ENCODE results near the gene TWIST2.

DNA sequence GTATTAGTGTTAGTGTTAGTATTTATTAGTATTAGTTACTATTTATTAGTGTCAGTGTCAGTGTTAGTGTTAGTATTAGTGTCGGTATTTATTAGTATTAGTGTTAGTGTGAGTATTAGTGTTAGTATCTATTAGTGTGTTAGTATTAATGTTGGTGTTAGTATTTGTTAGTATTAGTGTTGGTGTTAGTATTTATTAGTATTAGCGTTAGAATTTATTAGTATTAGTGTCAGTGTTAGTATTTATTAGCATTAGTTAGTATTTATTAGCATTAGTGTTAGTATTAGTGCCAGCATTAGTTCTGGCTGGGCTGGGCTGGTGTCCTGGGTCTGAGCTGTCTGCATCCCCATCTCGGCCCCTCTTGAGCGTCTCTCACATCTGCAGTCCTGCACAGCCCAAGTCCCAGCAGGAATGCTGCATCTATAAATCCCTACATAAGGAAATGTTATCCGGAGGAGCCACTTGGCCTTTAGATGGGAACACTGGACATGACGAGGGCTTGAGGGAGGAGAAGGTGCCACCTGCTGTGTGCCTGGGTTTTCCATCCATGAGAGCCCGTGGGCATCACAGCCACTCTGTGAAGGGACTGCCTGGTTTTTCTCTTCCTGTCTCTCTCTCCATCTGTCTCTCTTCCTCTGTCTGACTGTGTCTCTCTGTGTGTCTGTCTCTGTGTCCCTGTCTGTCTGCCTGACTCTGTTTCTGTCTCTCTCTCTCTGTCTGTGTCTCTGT lies 33.6 kb downstream of the TWIST2 start:
- TF ChIP-seq CTCF (IDR thresholded peaks at IDR 0.05) (no peak), POLR2A (IDR thresholded peaks at IDR 0.05) (no peak)
